DOHH2 (cell line): ENCODE data around the gene CFAP300.

Experiments
- H3F3A ChIP-seq: fragments of 200-600 bp; sonication (generic), shearing (Covaris generic); 2 replicates; pipeline ENCODE4 v1.6.0; 2016; ENCODE audit warnings: antibody characterized with exemption, mild to moderate bottlenecking; ENCODE audit not compliant: control insufficient read depth, insufficient read depth
- H3K27ac ChIP-seq: fragments of 200-600 bp; sonication (generic); 2 replicates; pipeline ENCODE4 v1.5.1; 2014; ENCODE audit warnings: low read depth, mild to moderate bottlenecking, low read length, moderate library complexity
- H3K27me3 ChIP-seq: fragments of 200-600 bp; sonication (generic); 2 replicates; pipeline ENCODE4 v1.6.1; 2014; ENCODE audit warnings: mild to moderate bottlenecking, low read length, mixed read lengths; ENCODE audit not compliant: control insufficient read depth
- H3K36me3 ChIP-seq: fragments of 200-600 bp; sonication (generic); 2 replicates; pipeline ENCODE4 v1.6.1; 2014; ENCODE audit warnings: mild to moderate bottlenecking, low read length, moderate library complexity, mixed read lengths; ENCODE audit not compliant: control insufficient read depth
- H3K4me1 ChIP-seq: fragments of 200-600 bp; sonication (generic); 2 replicates; pipeline ENCODE4 v1.6.1; 2014; ENCODE audit warnings: mild to moderate bottlenecking, low read length, mixed read lengths; ENCODE audit not compliant: control insufficient read depth
- H3K4me2 ChIP-seq: fragments of 200-600 bp; sonication (generic); 2 replicates; pipeline ENCODE4 v1.6.0; 2014; ENCODE audit warnings: mild to moderate bottlenecking, low read length, moderate library complexity
- H3K4me3 ChIP-seq: fragments of 200-600 bp; sonication (generic); 2 replicates; pipeline ENCODE4 v1.5.1; 2014; ENCODE audit warnings: mild to moderate bottlenecking, low read length, mixed read lengths
- H3K79me2 ChIP-seq: fragments of 200-600 bp; sonication (generic); 2 replicates; pipeline ENCODE4 v1.6.1; 2014; ENCODE audit warnings: mild to moderate bottlenecking, low read length, mixed read lengths; ENCODE audit not compliant: control insufficient read depth
- H3K9me2 ChIP-seq: fragments of 200-600 bp; sonication (generic); replicated peaks from 2 replicates; pipeline ENCODE4 v1.6.1; 2014; ENCODE audit warnings: mild to moderate bottlenecking, low read length, mixed read lengths; ENCODE audit not compliant: control insufficient read depth
- H3K9me3 ChIP-seq: fragments of 200-600 bp; sonication (generic); 2 replicates; pipeline ENCODE4 v1.6.1; 2014; ENCODE audit warnings: antibody characterized with exemption, low read length, mixed read lengths; ENCODE audit not compliant: control insufficient read depth, insufficient read depth
- H4K20me1 ChIP-seq: fragments of 200-600 bp; sonication (generic); 2 replicates; pipeline ENCODE4 v1.6.0; 2014; ENCODE audit warnings: low read depth, mild to moderate bottlenecking, antibody characterized with exemption, low read length, moderate library complexity; ENCODE audit not compliant: control insufficient read depth, insufficient read depth
- EZH2phosphoT487 ChIP-seq: fragments of 200-600 bp; sonication (generic); IDR thresholded peaks from 2 replicates; pipeline ENCODE4 v1.6.1; 2017; ENCODE audit warnings: borderline replicate concordance, mild to moderate bottlenecking, antibody characterized with exemption, low read length, moderate library complexity, mixed read lengths
- TF ChIP-seq, protein P1 (sequence below): fragments of 200-600 bp; sonication (generic); IDR thresholded peaks from one replicate; pipeline ENCODE4 v1.5.1; 2014; ENCODE audit warnings: antibody characterized with exemption, mild to moderate bottlenecking, low read depth, low read length; ENCODE audit not compliant: poor library complexity, severe bottlenecking

Gene CFAP300

DNA sequence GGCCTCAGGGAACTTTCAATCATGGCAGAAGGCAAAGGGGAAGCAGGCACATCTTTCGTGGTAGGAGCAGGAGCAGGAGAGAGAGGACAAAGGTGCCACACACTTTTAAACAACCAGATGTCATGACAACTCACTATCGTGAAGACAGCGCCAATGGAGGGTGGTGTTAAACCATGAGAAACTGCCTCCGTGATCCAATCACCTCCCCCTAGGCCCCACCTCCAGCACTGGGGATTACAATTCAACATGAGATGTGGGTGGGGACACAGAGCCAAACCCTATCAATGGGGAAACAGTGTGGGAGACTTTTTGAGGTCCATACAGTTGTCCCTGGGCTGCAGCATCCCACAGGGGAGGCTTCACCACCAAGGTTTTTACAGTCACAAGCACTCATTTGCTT, 41.9 kb upstream of the CFAP300 start:
- Histone ChIP-seq H3K4me3 (no peak overlapping the region), H3K9me3 (no peaks in the 10 kb centered on the region), H3K4me2 (no peak overlapping the region), H3K79me2 (no peaks in the 10 kb centered on the region), H3K9me2 (no peaks in the 10 kb centered on the region), H3K27ac (no peak overlapping the region), H3K36me3 (no peaks in the 10 kb centered on the region), H3K4me1 (no peaks in the 10 kb centered on the region), H3F3A (no peaks in the 10 kb centered on the region), H4K20me1 (no peaks in the 10 kb centered on the region), H3K27me3 (0 out of 2 replicates have a peak, but pooled peaks cover 3% of the 10 kb centered on the region)
- TF ChIP-seq EZH2phosphoT487 = no peak
- TF ChIP-seq, protein P1, sequence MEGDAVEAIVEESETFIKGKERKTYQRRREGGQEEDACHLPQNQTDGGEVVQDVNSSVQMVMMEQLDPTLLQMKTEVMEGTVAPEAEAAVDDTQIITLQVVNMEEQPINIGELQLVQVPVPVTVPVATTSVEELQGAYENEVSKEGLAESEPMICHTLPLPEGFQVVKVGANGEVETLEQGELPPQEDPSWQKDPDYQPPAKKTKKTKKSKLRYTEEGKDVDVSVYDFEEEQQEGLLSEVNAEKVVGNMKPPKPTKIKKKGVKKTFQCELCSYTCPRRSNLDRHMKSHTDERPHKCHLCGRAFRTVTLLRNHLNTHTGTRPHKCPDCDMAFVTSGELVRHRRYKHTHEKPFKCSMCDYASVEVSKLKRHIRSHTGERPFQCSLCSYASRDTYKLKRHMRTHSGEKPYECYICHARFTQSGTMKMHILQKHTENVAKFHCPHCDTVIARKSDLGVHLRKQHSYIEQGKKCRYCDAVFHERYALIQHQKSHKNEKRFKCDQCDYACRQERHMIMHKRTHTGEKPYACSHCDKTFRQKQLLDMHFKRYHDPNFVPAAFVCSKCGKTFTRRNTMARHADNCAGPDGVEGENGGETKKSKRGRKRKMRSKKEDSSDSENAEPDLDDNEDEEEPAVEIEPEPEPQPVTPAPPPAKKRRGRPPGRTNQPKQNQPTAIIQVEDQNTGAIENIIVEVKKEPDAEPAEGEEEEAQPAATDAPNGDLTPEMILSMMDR = no peak

DNA sequence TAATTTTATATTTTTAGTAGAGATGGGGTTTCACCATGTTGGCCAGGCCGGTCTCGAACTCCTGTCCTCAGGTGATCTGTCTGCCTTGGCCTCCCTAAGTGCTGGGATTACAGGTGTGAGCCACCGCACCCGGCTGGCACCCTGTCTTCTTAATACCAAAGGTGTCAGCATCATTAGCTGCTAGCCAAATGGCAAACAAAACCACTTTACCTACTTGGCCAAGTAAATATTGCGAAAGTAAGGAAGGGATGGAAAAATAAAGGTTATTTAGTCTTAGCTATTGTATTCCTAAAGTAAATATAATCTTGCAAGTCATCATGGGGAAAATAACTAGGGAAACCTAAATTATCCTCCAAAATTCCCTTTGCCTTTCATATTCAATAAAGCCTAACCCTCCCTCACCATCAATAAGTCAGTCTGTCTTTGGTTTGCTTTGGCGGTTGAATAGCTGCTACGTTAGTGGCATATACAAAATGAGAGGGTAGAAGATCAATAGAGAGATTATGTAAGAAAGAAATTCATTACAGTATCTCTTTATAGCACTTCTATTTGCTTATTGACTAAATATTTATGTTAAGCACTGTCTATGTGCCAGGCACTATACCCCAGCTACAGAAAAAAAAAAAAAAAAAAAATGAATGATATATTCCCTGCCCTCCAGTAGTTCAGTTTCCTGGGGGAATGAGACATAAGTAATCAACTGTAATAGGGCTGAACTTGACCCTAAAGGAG, 40.2 kb upstream of the CFAP300 start:
- Histone ChIP-seq H3F3A (no peaks in the 10 kb centered on the region), H3K36me3 (no peaks in the 10 kb centered on the region), H3K4me1 (no peaks in the 10 kb centered on the region), H3K4me3 (no peak overlapping the region), H3K9me2 (no peaks in the 10 kb centered on the region), H3K79me2 (no peaks in the 10 kb centered on the region), H3K27me3 (0 out of 2 replicates have a peak, but pooled peaks cover 5% of the 10 kb centered on the region), H3K4me2 (no peak overlapping the region), H4K20me1 (no peaks in the 10 kb centered on the region), H3K27ac (no peak overlapping the region), H3K9me3 (no peaks in the 10 kb centered on the region)
- TF ChIP-seq, protein P1 = no peak
- no peak for TF ChIP-seq EZH2phosphoT487

DNA sequence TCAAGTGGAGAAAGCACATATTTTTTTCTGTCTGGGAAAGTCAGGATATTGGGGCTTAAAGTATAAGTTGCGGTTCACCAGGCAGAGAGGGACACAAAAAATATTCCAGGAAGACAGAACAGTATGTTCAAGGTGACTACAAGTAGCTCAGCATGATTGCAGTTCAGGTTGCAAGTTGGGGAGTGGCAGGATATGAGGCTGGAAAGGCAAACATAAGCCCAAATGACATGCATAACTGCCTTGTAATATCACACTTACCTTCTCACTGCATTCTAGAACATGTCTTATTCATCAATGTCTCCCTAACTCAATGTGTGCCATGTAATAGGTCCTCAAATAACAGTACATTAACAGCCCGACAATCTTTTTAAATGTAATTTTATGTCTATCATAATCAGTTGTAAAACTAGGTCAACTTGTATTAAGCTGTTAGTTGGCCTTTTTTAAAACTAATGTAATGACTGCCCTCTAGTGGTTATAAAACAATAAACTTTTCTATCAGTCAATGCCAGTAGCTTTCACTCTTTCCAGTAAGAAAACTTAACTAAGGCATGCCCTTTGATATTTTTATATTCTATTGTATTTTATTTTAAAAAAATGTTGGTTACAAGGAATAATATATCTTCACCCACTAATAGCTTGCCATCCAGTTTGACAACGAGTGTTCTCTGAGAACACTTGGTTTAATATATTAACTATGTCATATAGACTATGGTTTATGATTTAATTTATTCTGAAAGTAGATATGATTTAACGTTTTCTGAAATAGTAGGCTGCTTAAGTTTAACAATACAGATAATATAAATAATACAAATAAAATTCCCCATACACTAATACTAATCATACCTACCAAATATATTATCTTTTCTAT, 39.4 kb upstream of the CFAP300 start:
- Histone ChIP-seq H3K4me2 (no peak overlapping the region), H3K4me1 (no peaks in the 10 kb centered on the region), H3F3A (no peaks in the 10 kb centered on the region), H3K9me2 (no peaks in the 10 kb centered on the region), H3K4me3 (no peak overlapping the region), H3K27me3 (peaks cover 11% of the 10 kb centered on the region), H4K20me1 (no peaks in the 10 kb centered on the region), H3K27ac (no peak overlapping the region), H3K36me3 (no peaks in the 10 kb centered on the region), H3K9me3 (no peaks in the 10 kb centered on the region), H3K79me2 (no peaks in the 10 kb centered on the region)
- no peak for TF ChIP-seq EZH2phosphoT487
- TF ChIP-seq, protein P1 = peak; percentile 31
